DMS 273 treated with DMSO at 0.1 percent for 48 hours (cell line): ENCODE measurements around the gene TRIM10.
"Not testable (repeated sequence)": the region's sequence is repeated elsewhere in the genome, so short reads cannot be mapped to it uniquely, and the experiment has no call there.

Source experiments
- DNase-seq: peaks from one replicate; lab custom pipeline; 2025; lab: John Stamatoyannopoulos, UW

The TRIM10 gene

GRCh38 chr6:30129265-30130178 lies 31.5 kb downstream of the TRIM10 start:
- DNase-seq, result no peak

- no peak for DNase-seq
These were observed 33.5 kb downstream of the TRIM10 start for GRCh38 chr6:30127238-30128093.

- DNase-seq, result no peak
These were observed 38.5 kb downstream of the TRIM10 start for GRCh38 chr6:30122515-30122914.

- DNase-seq, result no peak
These were observed 39.3 kb downstream of the TRIM10 start for GRCh38 chr6:30121446-30122366.

GRCh38 chr6:30118691-30119090 lies 42.3 kb downstream of the TRIM10 start:
- not testable (repeated sequence) for DNase-seq

GRCh38 chr6:30116724-30117123 lies 44.3 kb downstream of the TRIM10 start:
- DNase-seq, result no peak

GRCh38 chr6:30113841-30114240 lies 47.2 kb downstream of the TRIM10 start:
- no peak for DNase-seq

- DNase-seq, result no peak
These were observed 47.8 kb downstream of the TRIM10 start, which contains the start of gene TRIM31 for GRCh38 chr6:30113003-30113759. Gene TRIM31, minus strand, starts transcription at chr6:30113090. Its CDS starts 285 bp downstream, at chr6:30112805.

GRCh38 chr6:30112402-30112994 lies 48.5 kb downstream of the TRIM10 start:
- no peak for DNase-seq

- DNase-seq, result no peak
These were observed 49.6 kb downstream of the TRIM10 start for GRCh38 chr6:30111266-30111856.

- DNase-seq, result no peak
These were observed 56.4 kb downstream of the TRIM10 start for GRCh38 chr6:30104661-30105060.

- no peak for DNase-seq
These were observed 57.2 kb downstream of the TRIM10 start for GRCh38 chr6:30103872-30104179.

GRCh38 chr6:30102970-30103871 lies 57.8 kb downstream of the TRIM10 start:
- DNase-seq, result peak; percentile 62

- DNase-seq, result no peak
These were observed 58.5 kb downstream of the TRIM10 start for GRCh38 chr6:30102414-30102969.
